DND-41 (cell line): Measurements from ENCODE around the gene CHST14.

Experiments
- ATAC-seq: fragments of 200-7000 bp; cut with Tn5 transposase; 3 replicates; pipeline ENCODE4 v1.9.1; 2021; ENCODE audit warnings: low read depth; ENCODE audit not compliant: insufficient read depth
- DNase-seq: peaks from one replicate; pipeline ENCODE4 v3.0.0-alpha.2; 2020
- H2AFZ ChIP-seq: 2 replicates; pipeline ENCODE4 v1.6.0; 2012; ENCODE audit warnings: low read depth, low read length
- H3K27ac ChIP-seq: 2 replicates; pipeline ENCODE4 v1.5.1; 2012; ENCODE audit warnings: low read length, inconsistent platforms
- H3K27me3 ChIP-seq: fragments of 200-600 bp; sonication (generic); 2 replicates; pipeline ENCODE4 v1.6.0; 2012; ENCODE audit warnings: low read length, mild to moderate bottlenecking, inconsistent platforms; ENCODE audit not compliant: insufficient read depth, poor library complexity
- H3K36me3 ChIP-seq: 2 replicates; pipeline ENCODE4 v1.5.1; 2012; ENCODE audit warnings: low read length, inconsistent platforms; ENCODE audit not compliant: insufficient read depth
- H3K4me1 ChIP-seq: 2 replicates; pipeline ENCODE4 v1.5.1; 2012; ENCODE audit warnings: mild to moderate bottlenecking, low read length; ENCODE audit not compliant: insufficient read depth
- H3K4me2 ChIP-seq: 2 replicates; pipeline ENCODE4 v1.6.0; 2012; ENCODE audit warnings: mild to moderate bottlenecking, moderate library complexity, low read length, inconsistent platforms; ENCODE audit not compliant: insufficient read depth
- H3K4me3 ChIP-seq, 2 experiments: fragments of 200-600 bp in 1 of 2; shearing (Covaris generic) in 1 of 2; 2 replicates each; pipeline ENCODE4 v1.5.1; 2012 to 2016; ENCODE audit warnings: inconsistent platforms in 2 of 2, low read length in 2 of 2, mild to moderate bottlenecking in 2 of 2, low read depth in 1 of 2, moderate library complexity in 1 of 2
- H3K79me2 ChIP-seq: 2 replicates; pipeline ENCODE4 v1.6.0; 2012; ENCODE audit warnings: low read length, inconsistent platforms; ENCODE audit not compliant: insufficient read depth
- H3K9ac ChIP-seq: 2 replicates; pipeline ENCODE4 v1.6.0; 2012; ENCODE audit warnings: low read depth, mild to moderate bottlenecking, inconsistent platforms, low read length, moderate library complexity
- H3K9me3 ChIP-seq: 2 replicates; pipeline ENCODE4 v1.5.1; 2012; ENCODE audit warnings: low read length, moderate library complexity, mild to moderate bottlenecking, inconsistent platforms; ENCODE audit not compliant: insufficient read depth, severe bottlenecking
- H4K20me1 ChIP-seq: 2 replicates; pipeline ENCODE4 v1.6.0; 2012; ENCODE audit warnings: low read length; ENCODE audit not compliant: insufficient read depth
- EZH2 ChIP-seq: IDR thresholded peaks from 3 replicates; pipeline ENCODE4 v1.6.1; 2012; ENCODE audit warnings: borderline replicate concordance, low read depth, mild to moderate bottlenecking, moderate library complexity, low read length, inconsistent platforms; ENCODE audit not compliant: severe bottlenecking
- TF ChIP-seq, protein P1 (sequence below): IDR thresholded peaks from 2 replicates; pipeline ENCODE4 v1.5.1; 2012; ENCODE audit warnings: borderline replicate concordance, low read length, moderate library complexity, mild to moderate bottlenecking; ENCODE audit not compliant: poor library complexity, severe bottlenecking; ENCODE audit errors: extremely low read depth

CHST14 gene

DNA sequence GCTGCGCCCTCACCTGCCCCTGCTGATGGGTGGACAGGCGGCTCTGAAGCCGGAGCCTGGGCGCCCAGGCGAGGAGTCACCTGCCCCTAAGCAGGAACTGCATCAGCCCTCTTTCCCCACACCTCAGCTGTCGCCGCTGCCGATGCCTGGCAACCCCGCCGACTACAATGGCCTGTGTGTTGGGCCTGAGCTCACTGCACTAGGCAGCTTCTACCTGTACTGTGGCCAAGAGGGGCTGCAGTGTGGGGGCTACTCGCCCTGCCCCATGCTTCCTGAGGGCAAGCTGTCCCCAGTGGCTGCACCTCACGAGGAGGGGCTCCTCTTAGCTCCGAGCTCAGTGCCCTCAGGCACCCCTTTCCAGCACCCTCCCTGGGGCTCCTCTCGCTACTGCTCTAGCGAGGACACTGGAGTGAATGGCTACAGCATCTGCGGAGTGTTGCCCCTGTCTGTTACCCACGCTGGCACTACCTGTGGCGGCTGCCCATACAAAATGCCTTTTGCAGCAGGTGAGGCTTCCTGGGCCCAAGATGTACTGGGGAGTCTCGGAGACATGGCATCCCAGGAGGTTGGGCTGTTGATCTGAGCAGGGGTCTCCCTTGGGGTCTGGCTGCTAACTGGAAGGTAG, 11.3 kb upstream of the CHST14 start:
- TF ChIP-seq, protein P1, sequence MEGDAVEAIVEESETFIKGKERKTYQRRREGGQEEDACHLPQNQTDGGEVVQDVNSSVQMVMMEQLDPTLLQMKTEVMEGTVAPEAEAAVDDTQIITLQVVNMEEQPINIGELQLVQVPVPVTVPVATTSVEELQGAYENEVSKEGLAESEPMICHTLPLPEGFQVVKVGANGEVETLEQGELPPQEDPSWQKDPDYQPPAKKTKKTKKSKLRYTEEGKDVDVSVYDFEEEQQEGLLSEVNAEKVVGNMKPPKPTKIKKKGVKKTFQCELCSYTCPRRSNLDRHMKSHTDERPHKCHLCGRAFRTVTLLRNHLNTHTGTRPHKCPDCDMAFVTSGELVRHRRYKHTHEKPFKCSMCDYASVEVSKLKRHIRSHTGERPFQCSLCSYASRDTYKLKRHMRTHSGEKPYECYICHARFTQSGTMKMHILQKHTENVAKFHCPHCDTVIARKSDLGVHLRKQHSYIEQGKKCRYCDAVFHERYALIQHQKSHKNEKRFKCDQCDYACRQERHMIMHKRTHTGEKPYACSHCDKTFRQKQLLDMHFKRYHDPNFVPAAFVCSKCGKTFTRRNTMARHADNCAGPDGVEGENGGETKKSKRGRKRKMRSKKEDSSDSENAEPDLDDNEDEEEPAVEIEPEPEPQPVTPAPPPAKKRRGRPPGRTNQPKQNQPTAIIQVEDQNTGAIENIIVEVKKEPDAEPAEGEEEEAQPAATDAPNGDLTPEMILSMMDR = no peak
- no peak for TF ChIP-seq EZH2
- peaks cover 65% of the 10 kb centered on the region for H3K79me2 ChIP-seq
- H3K9ac ChIP-seq = no peak overlapping the region
- no peaks in the 10 kb centered on the region for H3K9me3 ChIP-seq
- no peak overlapping the region for H3K4me2 ChIP-seq
- peaks cover 4% of the 10 kb centered on the region; the same call in 1 of the 2 replicates for H3K4me1 ChIP-seq
- no peak overlapping the region for H3K27ac ChIP-seq
- DNase-seq (no peak), ATAC-seq (no peak)
- no peak overlapping the region for H3K4me3 ChIP-seq
- peaks cover 68% of the 10 kb centered on the region for H4K20me1 ChIP-seq
- no peak overlapping the region for H2AFZ ChIP-seq
- no peaks in the 10 kb centered on the region for H3K27me3 ChIP-seq
- peaks cover 52% of the 10 kb centered on the region for H3K36me3 ChIP-seq

DNA sequence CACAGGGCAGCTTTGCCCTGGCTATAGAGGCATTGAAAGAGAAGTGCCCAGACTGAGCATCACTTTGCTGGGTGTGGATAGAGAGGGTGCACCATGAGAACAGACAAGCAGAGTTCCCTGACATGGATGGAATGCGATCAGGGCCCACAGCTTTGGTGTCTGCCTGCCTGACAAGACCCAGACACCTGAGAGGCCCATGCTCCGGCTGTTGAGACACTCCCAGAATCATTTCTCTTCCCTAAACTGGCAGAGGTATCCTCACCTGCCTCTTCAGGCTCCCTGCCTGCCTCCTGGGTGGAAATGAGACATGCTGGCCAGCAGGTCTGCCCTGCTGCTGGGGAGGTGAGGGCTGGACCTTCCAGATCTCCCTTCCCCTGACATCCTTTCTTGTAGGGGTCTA, 10.4 kb upstream of the CHST14 start:
- H3K79me2 ChIP-seq = peaks cover 56% of the 10 kb centered on the region
- peaks cover 61% of the 10 kb centered on the region for H3K36me3 ChIP-seq
- H3K27me3 ChIP-seq = no peaks in the 10 kb centered on the region
- H3K27ac ChIP-seq = no peak overlapping the region
- H3K4me1 ChIP-seq = no peaks in the 10 kb centered on the region
- TF ChIP-seq, protein P1 = no peak
- no peak for TF ChIP-seq EZH2
- ATAC-seq (no peak), DNase-seq (no peak)
- H3K9me3 ChIP-seq = no peaks in the 10 kb centered on the region
- H2AFZ ChIP-seq = no peak overlapping the region
- no peak overlapping the region for H3K4me3 ChIP-seq
- H3K4me2 ChIP-seq = no peak overlapping the region
- peaks cover 59% of the 10 kb centered on the region for H4K20me1 ChIP-seq
- no peak overlapping the region for H3K9ac ChIP-seq

DNA sequence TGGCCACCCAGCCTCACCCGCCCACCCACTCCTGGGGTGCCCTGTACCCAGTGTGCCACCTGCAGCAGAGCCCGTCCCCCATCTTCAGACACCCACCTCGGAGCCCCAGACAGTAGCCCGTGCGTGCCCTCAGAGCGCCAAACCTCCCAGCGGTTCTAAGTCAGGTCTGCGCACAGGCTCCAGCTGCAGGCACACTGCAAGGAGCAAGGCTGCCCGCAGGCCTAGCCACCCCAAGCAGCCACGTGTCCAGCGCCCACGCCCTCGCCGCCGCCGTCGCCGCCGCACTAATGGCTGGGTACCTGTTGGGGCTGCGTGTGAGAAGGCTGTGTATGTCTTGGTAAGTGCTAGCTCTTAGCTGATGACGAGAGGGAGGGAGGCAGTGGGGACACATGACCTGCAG, 8.8 kb upstream of the CHST14 start:
- H3K4me1 ChIP-seq = no peaks in the 10 kb centered on the region
- no peak overlapping the region for H3K4me3 ChIP-seq
- no peaks in the 10 kb centered on the region for H3K27me3 ChIP-seq
- peaks cover 47% of the 10 kb centered on the region for H4K20me1 ChIP-seq
- DNase-seq (no peak), ATAC-seq (no peak)
- H3K9me3 ChIP-seq = no peaks in the 10 kb centered on the region
- no peak for TF ChIP-seq EZH2
- TF ChIP-seq, protein P1 = no peak
- H3K79me2 ChIP-seq = peaks cover 41% of the 10 kb centered on the region
- H3K4me2 ChIP-seq = no peak overlapping the region
- peaks cover 73% of the 10 kb centered on the region for H3K36me3 ChIP-seq
- H3K9ac ChIP-seq = no peak overlapping the region
- H2AFZ ChIP-seq = no peak overlapping the region
- no peak overlapping the region for H3K27ac ChIP-seq
